Spleen (tissue), 11 donors: ENCODE measurements around the gene PPL. TPM values are rescaled to one million over a fixed set of nuclear protein-coding genes. Genes with fewer than 3 reads are reported as not detected.

Source experiments
- DNase-seq: peaks from one replicate; pipeline ENCODE4 v3.0.0-alpha.2; 2020
- H3K27ac ChIP-seq, 8 donors: fragments of 200-600 bp; sonication (generic) in 7 of 8; 1 replicate in 4 of 8; 2 replicates in 4 of 8; pipeline versions ENCODE4 v1.5.0 to v1.8.0; 2016 to 2021; ENCODE audit warnings: inconsistent platforms in 4 of 8, mild to moderate bottlenecking in 4 of 8, moderate library complexity in 1 of 8
- H3K27me3 ChIP-seq, 7 donors: fragments of 200-600 bp; sonication (generic) in 6 of 7; replicated peaks in 1 of 7; 1 replicate in 4 of 7; 2 replicates in 3 of 7; pipeline versions ENCODE4 v1.5.0 to v1.8.0; 2016 to 2021; ENCODE audit warnings: inconsistent platforms in 3 of 7, mild to moderate bottlenecking in 1 of 7
- H3K36me3 ChIP-seq, 6 donors: fragments of 200-600 bp; sonication (generic) in 5 of 6; 1 replicate in 4 of 6; 2 replicates in 2 of 6; pipeline versions ENCODE4 v1.5.0 to v1.8.0; 2016 to 2021; ENCODE audit warnings: inconsistent platforms in 2 of 6
- H3K4me1 ChIP-seq, 6 donors: fragments of 200-600 bp; sonication (generic) in 5 of 6; 1 replicate in 3 of 6; 2 replicates in 3 of 6; pipeline versions ENCODE4 v1.5.0 to v1.8.0; 2016 to 2021; ENCODE audit warnings: inconsistent platforms in 3 of 6
- H3K4me3 ChIP-seq, 8 donors: fragments of 200-600 bp; sonication (generic) in 7 of 8; 1 replicate in 4 of 8; 2 replicates in 4 of 8; pipeline versions ENCODE4 v1.5.0 to v1.8.0; 2016 to 2021; ENCODE audit warnings: inconsistent platforms in 4 of 8, mild to moderate bottlenecking in 4 of 8, moderate library complexity in 2 of 8
- H3K9me3 ChIP-seq, 8 donors: fragments of 200-600 bp; sonication (generic) in 7 of 8; 1 replicate in 4 of 8; 2 replicates in 4 of 8; pipeline versions ENCODE4 v1.5.0 to v1.8.0; 2016 to 2021; ENCODE audit warnings: inconsistent platforms in 4 of 8
- POLR2A ChIP-seq, 3 donors: fragments of 450-650 bp; IDR thresholded peaks; one replicate each; pipeline ENCODE4 v1.5.1; 2017; ENCODE audit warnings: antibody characterized with exemption in 3 of 3, mild to moderate bottlenecking in 1 of 3
- POLR2AphosphoS5 ChIP-seq, 3 donors: sonication (generic); formaldehyde crosslinking; IDR thresholded peaks; one replicate each; pipeline ENCODE4 v1.5.1; 2017; ENCODE audit warnings: antibody characterized with exemption in 3 of 3
- WGBS, 5 donors: extraction: QIAGEN DNeasy Blood & Tissue Kit in 3 of 5; methylation state at CpG; one replicate each; pipeline versions ENCODE4 v1.1.5 to v1.1.7; 2013 to 2018; 5-methylcytosine and 5-hydroxymethylcytosine counted together
- intact Hi-C: fragments of 100-400 bp; cut with DNase I; formaldehyde crosslinking; loops from one replicate; pipeline ENCODE4 v1.15.0; 2023; ENCODE audit warnings: low total_unique reads
- polyA plus RNA-seq, 3 donors: library from polyadenylated mRNA; stranded (reverse); fragments of 200-250 nt; gene quantifications; one replicate each; pipeline ENCODE4 v1.2.1, GENCODE V29; 2013
- total RNA-seq, 7 donors: library from RNA; depleted of rRNA in 3 of 7; stranded (reverse); fragments of >200 nt in 3 of 7; fragmentation: NEBNext Ultra II Directional in 4 of 7; extraction: Animal tissue kit (Norgen Biotek cat#: 25700) in 4 of 7; gene quantifications; one replicate each; pipeline versions ENCODE4 v1.1.0 to v1.2.1, GENCODE V29; 2016 to 2021
- TF ChIP-seq, protein P1 (sequence below), 11 experiments: fragments of 200-600 bp in 7 of 11; fragments of 450-650 bp in 4 of 11; sonication (generic) in 4 of 11; IDR thresholded peaks in 8 of 11; conservative IDR thresholded peaks in 3 of 11; 1 replicate in 7 of 11; 2 replicates in 4 of 11; pipeline versions ENCODE4 v1.4.0 to v1.8.0; 2016 to 2021; ENCODE audit warnings: antibody characterized with exemption in 11 of 11, inconsistent platforms in 4 of 11, mild to moderate bottlenecking in 1 of 11
- donor health status: healthy with polysubstance abuse.
- donor health status: DM: no; HTN: no; CAD: no; lungs with moderate emphysema.
- donor health status: DM: no; HTN: no; CAD: no.
- donor health status: Bipolar disorder and iron deficiency.
- donor health status: healthy.
- donor health status: DM: no; HTN: no; CAD: no.
- donor health status: DM: yes; HTN: yes; CAD: no.

PPL gene
- total and polyA plus RNA-seq, 10 donors = 0.11 to 0.77 (median 0.20) TPM; not detected in 3

DNA sequence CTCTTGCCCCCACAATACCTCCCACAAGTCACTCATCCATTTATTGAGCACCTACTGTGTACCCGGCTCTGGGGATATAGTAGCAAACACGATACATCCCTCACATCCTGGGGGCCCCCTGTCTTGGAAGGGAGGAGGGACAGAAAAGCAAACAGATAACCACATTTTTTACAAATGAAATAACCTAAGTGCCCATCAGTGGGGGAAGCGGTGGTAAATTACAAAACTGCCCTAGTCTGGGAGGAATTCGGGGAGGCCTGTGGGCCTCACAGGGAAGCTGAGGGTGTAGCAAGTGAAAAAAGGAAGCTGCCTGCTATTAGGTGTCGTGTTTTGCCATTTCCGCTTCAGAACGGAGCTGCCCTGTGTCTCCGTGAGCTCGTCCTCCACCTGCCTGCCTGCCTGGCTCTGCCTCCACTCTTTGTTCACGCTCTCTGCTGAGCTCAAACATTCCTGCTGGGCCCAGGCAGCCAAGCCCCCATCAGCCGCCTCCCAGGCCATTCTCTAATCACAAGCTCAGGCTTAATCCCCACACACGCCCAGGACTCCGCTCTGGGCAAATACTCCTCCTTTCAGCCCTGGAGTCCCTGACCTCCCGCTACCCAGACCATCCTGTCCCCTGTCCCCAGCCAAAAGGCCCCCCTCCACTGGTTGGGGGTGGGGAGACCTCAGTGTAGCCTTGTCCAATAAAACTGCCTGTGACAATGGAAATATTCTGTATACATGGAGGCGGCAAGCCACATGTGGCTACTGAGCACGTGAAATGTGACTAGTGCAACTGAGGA lies 11.0 kb upstream of the PPL start:
- H3K4me3 ChIP-seq = peak overlapping the region in 1 of 8 donors; percentile 34
- no peaks in the 10 kb centered on the region for H3K36me3 ChIP-seq
- peak overlapping the region in 5 of 8 donors; percentile 26 to 74 (median 66) for H3K27ac ChIP-seq
- H3K27me3 ChIP-seq = peaks cover 0 to 54% (median 6%) of the 10 kb centered on the region in 7 donors
- H3K9me3 ChIP-seq = no peaks in the 10 kb centered on the region
- intact Hi-C loops = no loop called here
- TF ChIP-seq, protein P1, sequence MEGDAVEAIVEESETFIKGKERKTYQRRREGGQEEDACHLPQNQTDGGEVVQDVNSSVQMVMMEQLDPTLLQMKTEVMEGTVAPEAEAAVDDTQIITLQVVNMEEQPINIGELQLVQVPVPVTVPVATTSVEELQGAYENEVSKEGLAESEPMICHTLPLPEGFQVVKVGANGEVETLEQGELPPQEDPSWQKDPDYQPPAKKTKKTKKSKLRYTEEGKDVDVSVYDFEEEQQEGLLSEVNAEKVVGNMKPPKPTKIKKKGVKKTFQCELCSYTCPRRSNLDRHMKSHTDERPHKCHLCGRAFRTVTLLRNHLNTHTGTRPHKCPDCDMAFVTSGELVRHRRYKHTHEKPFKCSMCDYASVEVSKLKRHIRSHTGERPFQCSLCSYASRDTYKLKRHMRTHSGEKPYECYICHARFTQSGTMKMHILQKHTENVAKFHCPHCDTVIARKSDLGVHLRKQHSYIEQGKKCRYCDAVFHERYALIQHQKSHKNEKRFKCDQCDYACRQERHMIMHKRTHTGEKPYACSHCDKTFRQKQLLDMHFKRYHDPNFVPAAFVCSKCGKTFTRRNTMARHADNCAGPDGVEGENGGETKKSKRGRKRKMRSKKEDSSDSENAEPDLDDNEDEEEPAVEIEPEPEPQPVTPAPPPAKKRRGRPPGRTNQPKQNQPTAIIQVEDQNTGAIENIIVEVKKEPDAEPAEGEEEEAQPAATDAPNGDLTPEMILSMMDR (IDR thresholded peaks at IDR 0.05 in 8 of 11, conservative IDR thresholded peaks at IDR 0.05 in 3 of 11) = no peak
- TF ChIP-seq POLR2A (IDR thresholded peaks at IDR 0.05) (no peak), POLR2AphosphoS5 (IDR thresholded peaks at IDR 0.05) (no peak)
- WGBS, 5 donors = 37 to 59% (median 51%) methylated on average over 16 of the region's 16 CpGs
- DNase-seq = no peak
- H3K4me1 ChIP-seq = peaks cover 0 to 30% (median 4%) of the 10 kb centered on the region in 6 donors

DNA sequence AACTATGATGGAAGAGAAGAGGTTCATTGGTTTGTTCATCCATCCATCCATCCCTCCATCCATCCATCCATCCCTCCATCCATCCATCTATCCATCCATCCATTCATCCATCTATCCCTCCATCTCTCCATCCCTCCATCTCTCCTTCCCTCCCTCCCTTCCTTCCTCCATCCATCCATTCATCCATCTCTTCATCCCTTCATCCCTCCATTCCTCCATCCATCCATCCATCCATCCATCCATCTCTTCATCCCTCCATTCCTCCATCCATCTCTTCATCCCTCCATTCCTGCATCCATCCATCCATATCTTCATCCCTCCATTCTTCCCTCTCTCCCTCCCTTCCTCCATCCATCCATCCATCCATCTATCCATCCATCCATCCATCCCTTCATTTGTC lies 10.0 kb upstream of the PPL start:
- H3K36me3 ChIP-seq = no peaks in the 10 kb centered on the region
- peaks cover 0 to 61% (median 6%) of the 10 kb centered on the region in 7 donors for H3K27me3 ChIP-seq
- no peak for DNase-seq
- no peak overlapping the region for H3K4me3 ChIP-seq
- H3K27ac ChIP-seq = no peak overlapping the region
- peaks cover 0 to 30% (median 4%) of the 10 kb centered on the region in 6 donors for H3K4me1 ChIP-seq
- intact Hi-C loops = no loop called here
- H3K9me3 ChIP-seq = no peaks in the 10 kb centered on the region
- no peak for TF ChIP-seq POLR2A (IDR thresholded peaks at IDR 0.05)
- no peak for TF ChIP-seq POLR2AphosphoS5 (IDR thresholded peaks at IDR 0.05)
- TF ChIP-seq, protein P1 (IDR thresholded peaks at IDR 0.05 in 8 of 11, conservative IDR thresholded peaks at IDR 0.05 in 3 of 11) = no peak

DNA sequence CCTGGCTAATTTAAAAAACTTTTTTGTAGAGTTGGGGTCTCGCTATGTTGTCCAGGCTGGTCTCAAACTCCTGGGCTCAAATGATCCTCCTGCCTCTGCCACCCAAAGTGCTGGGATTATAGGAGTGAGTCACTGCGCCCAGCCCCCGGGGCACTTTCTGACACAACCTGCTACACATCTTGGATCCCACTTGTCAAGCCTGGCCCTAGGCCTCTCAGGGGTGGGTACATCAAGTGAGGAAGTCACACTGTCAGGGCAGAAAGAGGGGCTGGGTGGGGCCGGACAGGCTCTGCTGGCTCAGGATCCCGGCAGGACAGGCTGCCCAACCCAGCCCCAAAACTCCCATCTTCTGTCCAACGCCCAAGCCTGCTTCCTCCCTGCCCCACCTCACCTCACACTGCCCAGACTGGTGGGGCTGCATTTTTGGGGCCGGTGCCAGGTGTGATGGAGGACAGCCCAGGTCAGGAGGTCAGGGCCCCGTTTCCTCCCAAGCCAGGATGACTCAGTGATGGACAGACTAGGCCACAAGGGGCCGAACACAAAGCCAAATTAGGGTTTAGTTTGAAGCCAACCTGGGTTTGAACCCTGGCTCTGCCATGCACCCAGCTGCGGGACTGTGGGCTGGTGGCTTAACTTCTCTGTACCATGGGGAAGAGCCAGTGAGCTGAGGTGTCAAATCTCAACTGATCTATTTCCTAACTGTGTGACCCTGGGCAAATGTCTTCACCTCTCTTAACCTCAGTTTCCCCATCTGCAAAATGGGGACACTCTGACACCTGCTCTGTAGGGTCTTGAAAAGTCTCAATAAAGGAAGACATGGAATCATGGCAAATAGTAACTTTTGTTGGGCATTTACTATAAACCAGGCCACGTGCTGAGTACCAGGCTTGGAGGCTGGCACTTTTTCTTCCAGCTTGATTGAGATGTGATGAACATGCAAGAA lies 8.9 kb upstream of the PPL start:
- no peak overlapping the region for H3K27ac ChIP-seq
- DNase-seq = no peak
- peaks cover 0 to 30% (median 4%) of the 10 kb centered on the region in 6 donors for H3K4me1 ChIP-seq
- TF ChIP-seq POLR2A (IDR thresholded peaks at IDR 0.05) (no peak), POLR2AphosphoS5 (IDR thresholded peaks at IDR 0.05) (no peak)
- TF ChIP-seq, protein P1 (IDR thresholded peaks at IDR 0.05 in 8 of 11, conservative IDR thresholded peaks at IDR 0.05 in 3 of 11) = no peak
- peaks cover 0 to 64% (median 6%) of the 10 kb centered on the region in 7 donors for H3K27me3 ChIP-seq
- no peaks in the 10 kb centered on the region for H3K36me3 ChIP-seq
- no peak overlapping the region for H3K4me3 ChIP-seq
- intact Hi-C loops = no loop called here
- H3K9me3 ChIP-seq = no peaks in the 10 kb centered on the region
- 61 to 90% (median 66%) methylated on average over 8 to 11 of the region's 11 CpGs for WGBS, 5 donors
